GM21723 (cell line): ENCODE results near the gene ZNF830.
"Not testable (repeated sequence)": the region's sequence is repeated elsewhere in the genome, so short reads cannot be mapped to it uniquely, and the experiment has no call there.

ENCODE experiments used
- ATAC-seq: cut with Tn5 transposase; IDR thresholded peaks from one replicate; pipeline ENCODE4 v1.9.1; 2021; ENCODE audit warnings: mild to moderate bottlenecking, moderate library complexity; ENCODE audit not compliant: unreplicated experiment

The ZNF830 gene, protein sequence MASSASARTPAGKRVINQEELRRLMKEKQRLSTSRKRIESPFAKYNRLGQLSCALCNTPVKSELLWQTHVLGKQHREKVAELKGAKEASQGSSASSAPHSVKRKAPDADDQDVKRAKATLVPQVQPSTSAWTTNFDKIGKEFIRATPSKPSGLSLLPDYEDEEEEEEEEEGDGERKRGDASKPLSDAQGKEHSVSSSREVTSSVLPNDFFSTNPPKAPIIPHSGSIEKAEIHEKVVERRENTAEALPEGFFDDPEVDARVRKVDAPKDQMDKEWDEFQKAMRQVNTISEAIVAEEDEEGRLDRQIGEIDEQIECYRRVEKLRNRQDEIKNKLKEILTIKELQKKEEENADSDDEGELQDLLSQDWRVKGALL

DNA sequence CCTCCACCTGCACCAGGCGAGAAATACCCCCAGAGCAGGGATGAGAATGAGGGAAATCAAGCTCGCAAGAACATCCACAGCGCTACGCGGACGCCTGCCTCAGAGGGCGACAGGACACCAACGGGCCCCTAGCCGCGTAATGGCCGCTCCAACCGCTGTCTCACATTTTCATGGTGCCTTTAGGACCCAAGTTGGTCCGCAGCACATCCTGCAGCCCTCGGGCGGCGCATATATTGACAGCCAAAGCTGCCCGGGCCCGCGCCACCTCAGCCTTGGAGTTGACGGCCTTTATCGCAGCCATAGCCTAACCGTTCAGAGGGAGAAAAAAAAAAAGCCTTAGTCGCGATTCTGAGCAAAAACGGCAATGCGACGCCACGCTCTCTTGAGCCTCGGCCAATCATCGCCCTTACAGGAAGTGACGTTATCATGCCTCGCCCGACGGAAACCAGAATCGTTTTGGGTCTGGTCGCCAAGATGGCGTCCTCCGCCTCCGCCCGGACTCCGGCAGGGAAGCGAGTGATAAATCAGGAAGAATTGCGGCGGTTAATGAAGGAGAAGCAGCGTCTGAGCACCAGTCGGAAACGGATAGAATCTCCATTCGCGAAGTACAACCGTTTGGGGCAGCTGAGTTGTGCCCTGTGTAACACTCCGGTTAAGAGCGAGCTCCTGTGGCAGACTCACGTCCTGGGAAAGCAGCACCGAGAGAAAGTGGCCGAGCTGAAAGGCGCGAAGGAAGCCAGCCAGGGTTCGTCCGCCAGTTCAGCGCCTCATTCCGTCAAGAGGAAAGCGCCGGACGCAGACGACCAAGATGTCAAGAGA, at the start of gene ZNF830, which contains the start of gene CCT6B:
TSS of gene ZNF830 (plus strand) at position 448 of the 819 bp plus-strand sequence. CDS start at position 475, 27 bp downstream.
TSS of gene CCT6B (minus strand) at position 368 of the 819 bp plus-strand sequence. CDS start at position 301, 67 bp downstream.
- ATAC-seq = peak; percentile 89

DNA sequence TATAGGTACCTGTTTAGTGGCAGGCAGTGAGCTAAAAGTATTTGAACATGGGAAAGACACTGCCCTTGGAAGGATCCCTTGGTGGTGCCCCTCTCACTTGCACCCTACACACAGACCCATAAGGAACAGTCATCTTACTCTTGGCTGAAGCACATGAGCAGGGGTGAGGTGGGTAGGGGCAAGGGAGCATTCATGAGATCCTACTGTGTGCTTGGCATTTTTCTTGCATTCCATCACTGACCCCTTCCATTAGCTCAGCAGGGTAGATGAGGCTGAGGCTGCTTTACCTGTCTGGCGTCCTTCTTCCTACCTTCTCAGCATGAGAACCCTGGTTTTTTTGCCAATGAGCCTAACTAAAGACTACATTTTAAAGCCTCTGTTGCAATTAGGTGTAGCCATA, 48.3 kb upstream of the ZNF830 start:
- ATAC-seq = no peak

DNA sequence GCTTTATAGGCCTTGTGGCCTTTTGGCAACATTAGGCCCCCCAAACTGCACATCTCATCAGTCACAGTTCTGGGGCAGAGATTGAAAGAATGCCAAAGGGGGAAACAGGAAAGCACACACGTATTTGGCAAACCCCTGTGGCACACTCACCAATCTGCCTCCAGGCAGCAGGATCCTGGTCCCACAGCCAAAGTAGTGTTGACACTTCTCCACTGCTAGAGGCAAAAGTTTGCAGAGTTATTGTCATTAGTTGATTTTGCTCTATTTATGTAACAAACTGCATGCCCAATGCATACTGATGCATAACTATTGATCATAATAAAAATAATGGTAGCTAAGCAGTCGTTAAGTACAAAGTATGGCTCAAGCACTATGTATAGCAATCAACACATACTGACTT, 45.2 kb upstream of the ZNF830 start:
- ATAC-seq = no peak

DNA sequence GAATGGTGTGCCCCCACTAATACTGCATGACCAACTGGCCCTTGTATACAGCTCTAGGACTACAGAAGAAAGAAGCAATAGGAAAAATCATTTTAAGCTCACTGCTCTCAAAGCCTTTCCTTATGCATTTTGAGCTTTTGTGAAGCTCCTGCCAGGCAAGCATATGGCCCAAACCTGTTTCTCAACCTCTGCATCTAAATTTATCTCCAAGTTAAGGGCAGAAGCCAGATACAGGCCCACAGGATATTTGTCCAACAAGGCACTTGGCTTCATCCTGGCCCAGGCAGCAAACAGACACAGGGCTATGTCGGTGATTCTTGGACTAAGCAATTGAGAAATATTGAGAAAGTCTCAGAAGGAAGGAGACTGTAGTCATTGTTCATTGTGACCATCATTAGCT, 44.0 kb upstream of the ZNF830 start:
- no peak for ATAC-seq

DNA sequence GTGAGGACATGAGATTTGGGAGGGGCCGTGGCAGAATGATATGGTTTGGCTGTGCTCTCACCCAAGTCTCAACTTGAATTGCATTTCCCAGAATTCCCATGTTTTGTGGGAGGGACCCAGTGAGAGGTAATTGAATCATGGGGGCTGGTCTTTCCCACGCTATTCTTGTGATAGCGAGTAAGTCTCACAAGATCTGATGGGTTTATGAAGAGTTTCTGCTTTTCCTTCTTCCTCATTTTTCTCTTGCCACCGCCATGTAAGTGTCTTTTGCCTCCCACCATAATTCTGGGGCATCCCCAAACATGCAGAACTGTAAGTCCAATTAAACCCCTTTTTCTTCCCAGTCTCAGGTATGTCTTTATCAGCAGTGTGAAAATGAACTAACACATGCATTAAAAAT, 40.7 kb upstream of the ZNF830 start:
- ATAC-seq = no peak

DNA sequence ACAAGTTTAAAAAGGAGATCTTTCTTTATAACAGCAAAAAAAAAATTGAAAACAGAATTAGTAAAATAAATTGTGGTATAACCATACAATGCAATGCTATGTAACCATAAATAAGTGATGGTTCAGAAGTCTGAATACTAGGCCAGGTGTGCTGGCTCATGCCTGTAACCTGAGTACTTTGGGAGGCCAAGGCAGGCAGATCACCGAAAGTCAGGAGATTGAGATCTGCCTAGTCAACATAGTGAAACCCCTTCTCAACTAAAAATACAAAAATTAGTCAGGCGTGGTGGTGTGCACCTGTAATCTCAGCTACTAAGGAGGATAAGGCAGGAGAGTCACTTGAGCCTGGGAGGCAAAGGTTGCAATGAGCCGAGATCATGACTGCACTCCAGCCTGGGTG, 34.7 kb upstream of the ZNF830 start:
- ATAC-seq = no peak

DNA sequence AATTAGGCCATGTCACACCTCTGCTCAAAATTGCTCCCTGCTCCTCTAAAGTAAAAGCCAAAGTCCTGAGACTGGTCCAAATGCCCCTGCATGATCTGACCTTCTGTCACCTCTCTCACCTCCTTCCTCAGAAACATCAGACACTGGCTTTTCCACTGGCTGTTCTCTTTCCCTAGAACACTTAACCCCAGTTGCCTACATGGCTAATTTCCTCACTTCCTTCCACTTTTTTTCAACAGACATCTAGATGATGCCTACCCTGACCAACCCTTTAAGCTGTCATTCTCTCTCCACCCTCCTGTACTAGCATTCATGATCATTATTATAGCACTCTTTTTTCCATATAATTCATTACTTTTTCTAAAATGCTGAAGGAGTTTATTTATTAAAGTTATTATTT, 31.1 kb upstream of the ZNF830 start:
- ATAC-seq = no peak

DNA sequence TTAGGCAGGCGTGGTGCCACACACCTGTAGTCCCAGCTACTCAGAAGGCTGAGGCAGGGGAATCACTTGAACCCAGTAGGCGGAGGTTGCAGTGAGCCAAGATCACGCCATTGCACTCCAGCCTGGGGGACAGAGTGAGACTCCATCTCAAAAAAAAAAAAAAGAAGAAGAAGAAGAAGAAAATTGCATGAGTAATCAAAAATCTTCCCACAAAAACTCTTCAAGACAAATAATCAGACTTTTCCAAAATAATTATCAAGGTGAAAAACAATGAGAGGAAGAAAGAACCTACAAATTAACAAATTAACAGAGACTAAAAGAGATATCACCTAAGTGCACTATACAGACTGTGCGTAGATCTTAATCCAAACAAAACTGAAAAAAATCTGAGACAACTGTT, 10.6 kb upstream of the ZNF830 start:
- ATAC-seq = not testable (repeated sequence)

DNA sequence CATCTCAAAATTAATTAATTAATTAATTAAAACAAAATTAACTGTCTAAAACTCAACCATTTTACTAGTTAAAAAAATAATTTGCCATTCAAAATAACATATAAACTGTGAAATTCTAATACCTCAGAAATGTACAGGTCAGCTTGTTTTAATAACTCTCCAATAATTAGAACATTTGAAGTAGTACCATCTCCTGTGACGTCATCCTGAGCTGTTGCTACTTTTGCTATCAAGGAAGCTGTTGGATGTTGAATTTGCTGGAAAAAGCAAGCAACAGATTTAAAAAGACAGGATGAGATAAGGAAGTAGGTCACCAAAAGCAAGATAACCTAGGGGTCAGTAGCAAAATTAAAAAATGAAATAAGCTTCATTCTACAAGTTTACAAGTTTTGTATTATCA, 2.9 kb upstream of the ZNF830 start:
- ATAC-seq = no peak

DNA sequence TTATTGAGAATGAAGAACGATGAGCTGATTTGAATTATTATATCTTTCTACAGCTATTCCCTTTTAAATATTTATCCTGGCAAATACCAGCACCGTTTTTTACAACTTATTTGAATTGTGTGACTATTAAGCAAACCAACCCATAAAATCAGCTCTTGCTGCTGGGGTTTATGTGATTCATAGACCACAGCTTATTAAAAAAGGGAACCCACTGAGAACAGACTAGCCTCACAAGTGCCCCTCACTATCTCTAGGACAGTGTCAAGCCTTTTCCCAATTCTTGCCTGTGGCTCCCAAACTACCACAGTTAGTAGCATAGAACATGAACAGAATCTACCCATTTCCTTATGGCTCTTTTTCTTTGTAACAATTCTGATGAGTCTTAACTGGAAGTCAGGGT, 12.8 kb downstream of the ZNF830 start:
- ATAC-seq = no peak

DNA sequence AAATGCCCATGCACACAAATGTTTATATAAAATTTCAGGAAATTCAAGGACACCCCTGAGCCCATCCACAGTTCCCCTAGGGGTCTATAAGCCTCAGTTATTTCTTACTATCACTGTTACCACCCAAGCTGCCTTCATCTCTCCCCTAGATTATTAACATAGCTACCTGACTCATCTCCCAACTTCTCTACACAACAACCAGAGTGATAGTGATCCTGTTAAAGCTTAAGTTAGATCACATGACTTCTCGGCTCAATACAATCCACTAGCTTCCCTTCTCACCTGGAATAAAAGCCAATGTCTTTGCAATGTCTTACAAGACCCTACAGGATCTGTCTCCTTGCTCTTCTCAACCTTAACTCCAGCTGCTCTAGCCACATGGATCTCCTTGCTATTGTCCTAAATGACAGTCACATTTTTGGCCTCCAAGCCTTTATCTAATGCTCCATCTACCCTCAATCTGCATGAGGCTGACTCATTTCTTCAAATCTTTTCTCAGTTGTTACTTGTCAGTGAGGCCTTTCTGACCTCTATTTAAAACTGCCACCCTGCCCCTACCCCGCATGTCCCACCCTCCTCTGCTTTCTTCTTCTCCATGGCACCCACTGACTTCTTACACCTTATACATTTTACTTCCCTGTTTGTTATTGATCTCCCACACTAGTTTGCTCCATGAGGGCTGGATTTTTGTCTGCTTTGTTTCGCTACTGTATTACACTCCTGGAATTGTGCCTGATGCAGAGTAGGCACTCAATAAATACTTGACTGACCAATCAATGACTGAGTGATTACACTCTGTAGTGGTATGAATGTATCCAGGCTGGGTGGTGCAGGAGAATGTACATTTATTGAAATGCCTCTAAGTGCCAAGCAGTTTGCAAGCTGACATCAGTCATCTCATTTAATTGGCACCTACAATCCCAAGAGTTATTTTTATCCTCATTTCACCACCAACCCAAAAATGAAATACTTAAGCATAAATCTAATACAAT, 13.8 kb downstream of the ZNF830 start:
- no peak for ATAC-seq

DNA sequence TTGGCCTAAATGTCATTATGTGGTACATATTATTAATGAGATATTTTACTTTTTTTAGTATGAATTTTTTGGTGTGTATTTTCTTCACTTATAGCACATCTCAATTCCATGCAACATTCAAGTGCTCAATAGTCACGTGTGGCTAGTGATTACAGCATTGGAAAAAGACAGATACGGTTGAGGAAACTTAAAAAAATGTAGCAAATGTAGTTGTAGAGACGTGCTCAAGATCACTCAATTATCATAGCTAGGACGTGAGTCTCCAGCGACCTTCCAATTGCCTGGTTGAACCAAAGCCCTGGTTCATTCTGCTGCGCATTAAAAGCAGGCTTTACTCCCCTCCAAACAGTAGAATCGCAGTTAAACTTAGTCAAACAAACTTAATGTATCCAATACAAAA, 17.8 kb downstream of the ZNF830 start:
- no peak for ATAC-seq

DNA sequence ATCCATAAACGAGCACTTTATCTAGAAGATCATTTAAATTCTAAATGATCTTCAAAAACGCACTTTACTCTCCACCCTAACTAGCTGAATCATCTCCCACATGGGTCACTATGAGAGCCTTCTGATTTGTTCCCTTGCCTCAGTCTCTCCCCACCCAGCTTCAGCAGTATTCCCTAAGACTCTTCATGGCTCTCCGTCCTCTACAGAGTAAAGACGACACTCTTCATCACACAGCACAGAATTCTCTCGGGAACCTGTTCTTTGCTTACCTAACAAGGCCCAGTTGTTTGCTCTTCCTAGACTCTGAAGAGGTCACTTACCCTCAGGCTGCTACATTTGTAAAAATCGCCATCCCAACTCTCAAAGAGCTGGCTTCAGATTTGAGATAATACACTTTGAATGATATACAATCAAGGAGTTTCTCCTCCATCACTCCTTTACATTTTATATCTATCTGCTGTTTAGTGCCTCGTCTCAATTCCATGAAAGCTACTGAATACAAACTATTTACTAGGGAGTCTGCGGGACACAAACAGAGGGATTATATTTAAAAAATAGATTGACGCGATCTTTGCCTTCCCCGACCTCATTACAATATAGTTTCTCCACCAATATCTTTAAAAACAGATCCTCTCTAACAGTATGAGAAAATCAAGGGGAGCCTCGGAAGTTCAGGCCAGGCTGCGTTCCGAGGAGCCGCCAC, 18.5 kb downstream of the ZNF830 start:
- no peak for ATAC-seq

DNA sequence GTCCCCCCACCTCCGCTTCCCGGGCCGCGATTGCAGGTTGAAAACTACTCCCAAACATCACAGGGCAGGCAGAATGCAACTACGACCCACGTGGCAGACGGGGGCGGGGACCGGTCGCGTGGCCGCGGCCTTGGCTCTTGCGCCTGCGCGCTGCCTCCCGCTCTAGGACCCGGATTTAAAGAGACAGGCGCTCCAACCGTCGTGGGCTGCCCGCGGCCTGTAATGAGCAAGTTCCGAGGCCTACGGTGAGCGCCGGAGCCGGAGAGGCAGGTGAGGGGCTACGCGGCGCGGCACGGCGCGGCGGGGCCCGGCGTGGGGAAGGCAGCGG, 19.0 kb downstream of the ZNF830 start, which contains the start of gene LIG3:
TSS of gene LIG3 (plus strand) at position 160 of the 328 bp plus-strand sequence. CDS start 2,494 bp downstream, outside the sequence.
- peak; percentile 78 for ATAC-seq

DNA sequence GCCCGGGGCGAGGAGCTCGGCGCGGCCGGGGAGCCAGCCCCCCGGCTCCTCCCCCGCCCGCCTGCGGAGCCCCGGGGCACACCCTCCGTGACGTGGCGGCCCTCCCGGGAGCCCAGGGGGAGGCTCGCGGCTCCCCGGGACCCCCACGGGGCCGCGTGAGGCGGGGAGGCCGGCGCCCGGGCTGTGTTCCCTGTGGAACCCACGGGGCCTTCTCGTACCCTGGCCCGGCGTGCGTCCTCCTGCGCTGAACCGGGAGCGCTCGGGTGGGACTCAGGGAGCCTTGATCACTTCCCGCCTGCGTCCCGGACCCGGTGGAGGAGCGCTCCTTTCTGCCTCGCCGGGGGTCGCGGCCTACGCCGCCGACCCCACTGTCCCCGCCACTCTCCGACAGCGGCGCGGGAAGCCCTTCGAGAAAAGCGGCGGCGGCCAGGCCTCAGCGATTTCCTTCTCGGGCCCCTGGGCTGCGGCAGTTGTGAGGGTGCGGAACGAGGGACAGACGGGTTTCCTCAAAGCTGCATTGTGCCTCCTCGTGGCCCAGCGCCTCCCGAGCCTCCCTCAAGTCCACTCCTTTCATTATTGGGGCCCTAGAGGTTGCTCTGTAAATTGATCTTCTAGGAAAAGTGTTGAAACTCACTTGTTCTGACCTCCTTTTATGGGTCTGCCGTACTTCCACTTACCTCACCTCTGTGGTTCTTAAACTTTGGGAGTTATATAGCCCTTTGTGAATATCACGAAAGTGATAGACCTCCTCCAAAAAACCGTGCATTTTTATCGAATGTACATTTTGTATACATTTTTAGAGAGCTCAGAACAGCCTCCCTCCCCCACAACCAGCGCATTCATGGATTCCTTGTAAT, 19.6 kb downstream of the ZNF830 start:
- ATAC-seq = peak; percentile 85

DNA sequence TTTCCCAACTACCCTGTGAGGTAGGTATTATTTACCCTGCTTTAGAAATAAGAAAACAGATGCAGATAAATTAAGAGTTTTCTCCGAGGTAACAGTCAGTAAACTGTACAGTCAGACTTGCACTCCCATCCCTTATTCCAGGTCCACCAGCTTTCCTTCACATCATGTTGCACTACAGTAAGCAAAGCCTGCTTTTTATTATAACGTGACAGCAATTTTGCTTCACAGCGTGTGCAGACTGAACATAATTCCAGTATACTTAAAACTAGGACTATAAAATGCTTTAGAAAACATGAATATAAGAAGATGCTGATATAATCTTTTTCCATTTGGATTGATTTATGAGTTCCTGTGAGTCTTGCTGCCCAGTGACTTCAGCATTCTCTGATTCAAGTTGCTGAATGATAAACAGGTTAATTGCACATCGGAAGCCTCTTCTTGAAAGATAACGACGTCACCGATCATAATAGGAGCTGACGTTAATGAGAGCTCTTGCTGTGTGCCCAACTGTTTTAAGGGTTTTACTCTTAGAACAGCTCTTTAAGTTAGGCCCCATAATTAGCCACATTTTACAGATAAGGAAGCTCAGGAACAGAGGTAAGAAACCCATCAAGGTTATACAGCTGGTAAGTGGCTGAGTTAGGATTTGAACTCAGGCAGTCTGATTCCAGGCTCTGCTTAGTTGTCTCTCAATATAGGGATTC, 20.4 kb downstream of the ZNF830 start:
- ATAC-seq = no peak

DNA sequence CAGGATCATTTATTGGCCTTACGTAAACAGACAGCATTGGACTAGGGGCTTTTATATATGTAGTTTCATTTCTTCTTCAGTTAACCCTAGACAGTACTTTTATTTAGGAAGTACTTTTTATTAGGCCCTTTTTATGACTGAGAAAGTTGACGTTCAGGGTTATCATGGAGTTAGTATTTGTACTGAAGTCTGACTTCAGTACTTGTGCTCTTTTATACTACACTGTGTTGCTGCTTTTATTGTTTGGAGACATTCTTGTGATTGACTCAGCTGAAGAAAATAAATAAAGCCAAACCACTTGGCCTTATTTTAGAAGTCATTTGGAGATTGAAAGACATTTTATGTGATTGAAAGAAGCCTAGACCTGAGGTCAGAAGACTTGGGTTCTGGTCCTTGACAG, 25.9 kb downstream of the ZNF830 start:
- no peak for ATAC-seq

DNA sequence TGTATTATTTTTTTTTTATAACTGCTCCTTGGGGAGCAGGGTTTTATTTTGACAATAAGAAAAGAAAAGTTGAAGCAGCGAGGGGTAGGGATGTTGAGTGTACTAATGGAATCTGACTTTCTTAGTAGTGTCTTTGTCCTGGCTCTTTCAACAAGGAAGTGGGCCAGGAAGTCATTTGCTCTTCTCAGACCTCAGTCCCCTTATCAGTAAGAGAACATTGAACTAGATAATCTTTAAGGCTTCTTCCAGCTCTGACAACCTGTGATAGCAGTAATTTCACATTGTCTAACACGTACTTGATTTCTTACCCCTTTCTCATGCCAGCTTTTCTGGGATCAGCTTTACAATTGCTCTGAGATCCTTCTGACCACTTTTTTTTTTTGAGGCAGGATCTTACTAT, 27.3 kb downstream of the ZNF830 start:
- no peak for ATAC-seq

DNA sequence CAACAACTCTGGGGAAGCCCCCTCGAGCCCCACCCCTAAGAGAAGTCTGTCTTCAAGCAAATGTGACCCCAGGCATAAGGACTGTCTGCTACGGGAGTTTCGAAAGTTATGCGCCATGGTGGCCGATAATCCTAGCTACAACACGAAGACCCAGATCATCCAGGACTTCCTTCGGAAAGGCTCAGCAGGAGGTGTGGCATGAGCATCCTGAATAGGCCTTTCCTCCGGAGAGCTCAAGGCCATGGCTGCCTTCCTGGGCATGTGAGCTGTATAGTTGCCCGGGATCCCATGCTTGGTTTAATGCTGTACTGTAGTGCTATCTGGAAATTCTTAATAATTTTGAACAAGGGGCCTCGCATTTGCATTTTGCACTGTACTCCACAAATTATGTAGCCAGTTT, 28.1 kb downstream of the ZNF830 start:
- ATAC-seq = no peak
